ENCODE data around the gene DNAJB6.

DNAJB6 gene

DNA sequence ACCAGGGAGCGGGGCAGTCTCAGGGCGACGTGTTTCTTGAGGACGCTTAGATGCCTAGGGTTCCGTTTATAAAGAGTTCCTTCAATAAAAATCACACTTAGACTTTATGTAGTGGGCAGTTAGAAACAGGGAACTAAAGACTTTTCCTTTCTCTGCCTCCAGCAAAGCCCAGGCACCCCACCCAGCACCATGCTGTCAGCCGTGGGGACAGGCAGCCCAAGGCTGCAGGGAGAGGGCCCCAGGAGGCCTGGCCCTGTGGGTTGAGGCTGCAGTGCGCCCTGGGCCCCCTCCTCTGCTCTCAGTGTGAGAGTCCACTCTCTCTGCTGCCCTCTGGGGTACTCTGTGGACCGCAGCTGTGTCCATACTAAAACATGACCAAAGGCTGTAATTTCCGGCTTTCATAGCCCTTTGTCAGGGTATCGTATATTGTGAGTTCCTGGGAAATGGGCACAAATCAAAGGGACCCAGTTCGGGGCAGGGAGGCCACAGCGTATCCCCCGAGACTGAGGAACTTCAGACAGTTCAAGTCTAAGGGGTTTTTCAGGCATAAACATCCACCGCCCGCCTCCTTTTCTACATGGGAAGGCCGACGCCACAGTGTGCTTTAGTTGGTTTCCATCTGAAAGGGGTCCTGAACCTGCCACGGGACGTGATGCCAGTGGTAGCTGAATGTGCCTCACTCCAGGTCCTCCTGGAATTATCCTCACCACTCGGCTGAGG, 59.7 kb downstream of the DNAJB6 start:
- no peak for DNase-seq (ENCODE audit: low spot score)

DNA sequence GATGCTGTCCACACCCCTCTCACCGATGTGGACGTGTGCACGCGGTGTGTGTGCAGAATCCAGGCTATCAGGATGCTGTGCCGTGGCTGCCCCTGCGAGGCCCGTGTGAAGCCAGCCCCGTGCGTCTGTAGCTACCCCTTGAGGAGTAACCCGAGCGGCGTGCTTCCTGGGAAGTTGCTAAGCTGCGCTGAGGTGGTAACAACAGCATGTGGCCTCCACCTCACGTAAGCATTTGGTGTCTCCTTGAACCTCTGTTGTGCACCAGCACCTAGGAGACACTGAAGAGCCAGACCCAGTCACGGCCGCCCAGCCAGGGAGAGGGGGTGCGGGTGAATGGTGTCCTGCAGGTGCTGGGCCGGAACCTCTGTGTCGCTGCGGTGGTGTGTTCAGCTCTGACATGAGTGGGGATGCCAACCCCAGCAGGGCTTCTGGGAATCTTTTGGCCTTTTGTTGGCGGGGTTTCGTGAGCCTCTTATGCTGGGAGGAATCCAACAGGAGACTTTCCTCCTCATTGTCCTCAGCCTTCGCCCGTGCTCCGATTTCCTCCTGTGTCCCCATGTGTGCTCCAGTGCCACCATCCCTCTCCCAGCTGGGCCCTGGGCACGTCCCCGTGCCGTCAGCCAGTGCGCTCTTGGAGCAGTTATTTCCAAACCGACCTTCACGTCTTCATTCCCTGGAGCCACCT, 60.4 kb downstream of the DNAJB6 start:
- no peak for DNase-seq (ENCODE audit: low spot score)

DNA sequence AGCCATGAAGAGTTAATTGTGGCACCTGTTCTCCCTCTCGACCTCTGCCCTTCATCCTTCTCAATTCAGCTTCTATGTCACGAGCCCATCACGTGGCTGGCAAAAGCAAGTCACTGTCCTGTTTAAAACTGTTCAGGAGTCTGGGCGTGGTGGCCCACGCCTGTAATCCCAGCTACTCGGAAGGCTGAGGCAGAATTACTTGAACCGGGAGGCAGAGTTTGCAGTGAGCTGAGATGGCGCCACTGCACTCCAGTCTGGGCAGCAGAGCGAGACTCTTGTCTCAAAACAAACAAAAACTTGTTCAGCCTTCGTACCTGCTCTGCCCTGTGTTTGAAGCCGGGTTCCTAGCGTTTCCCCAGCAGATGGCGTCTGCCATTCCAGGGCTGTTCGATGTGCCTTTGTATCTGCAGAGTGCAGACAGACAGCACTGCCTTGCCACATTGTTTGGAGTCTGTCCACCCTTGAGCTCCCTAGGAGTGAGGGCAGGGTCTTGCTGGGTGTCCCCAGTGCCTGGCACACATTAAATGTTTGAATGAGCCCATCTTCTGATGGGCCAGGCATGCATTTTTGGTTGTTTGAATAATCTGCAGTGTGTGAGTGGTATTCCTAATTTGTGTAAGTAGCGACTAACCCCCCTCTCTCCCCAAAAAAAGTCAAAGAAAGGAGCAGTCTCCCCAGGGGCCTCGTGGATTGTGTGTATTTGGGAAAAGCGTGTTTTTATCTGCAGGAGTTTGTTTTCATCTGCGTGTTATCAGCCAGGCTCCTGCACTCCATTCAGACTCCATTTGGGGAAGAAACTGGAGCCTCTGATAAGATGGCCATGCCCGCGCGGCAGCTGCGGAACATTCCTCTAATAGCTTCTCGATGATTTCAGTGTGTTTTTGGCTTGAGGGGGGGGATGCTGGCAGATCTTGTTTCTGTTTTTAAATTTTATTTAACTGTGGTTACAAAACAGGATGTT, 61.2 kb downstream of the DNAJB6 start:
- DNase-seq (ENCODE audit: low spot score), result no peak

- DNase-seq (ENCODE audit: low spot score), result no peak
Observed at GRCh38 chr7:157399086-157399687, 62.4 kb downstream of the DNAJB6 start.

DNA sequence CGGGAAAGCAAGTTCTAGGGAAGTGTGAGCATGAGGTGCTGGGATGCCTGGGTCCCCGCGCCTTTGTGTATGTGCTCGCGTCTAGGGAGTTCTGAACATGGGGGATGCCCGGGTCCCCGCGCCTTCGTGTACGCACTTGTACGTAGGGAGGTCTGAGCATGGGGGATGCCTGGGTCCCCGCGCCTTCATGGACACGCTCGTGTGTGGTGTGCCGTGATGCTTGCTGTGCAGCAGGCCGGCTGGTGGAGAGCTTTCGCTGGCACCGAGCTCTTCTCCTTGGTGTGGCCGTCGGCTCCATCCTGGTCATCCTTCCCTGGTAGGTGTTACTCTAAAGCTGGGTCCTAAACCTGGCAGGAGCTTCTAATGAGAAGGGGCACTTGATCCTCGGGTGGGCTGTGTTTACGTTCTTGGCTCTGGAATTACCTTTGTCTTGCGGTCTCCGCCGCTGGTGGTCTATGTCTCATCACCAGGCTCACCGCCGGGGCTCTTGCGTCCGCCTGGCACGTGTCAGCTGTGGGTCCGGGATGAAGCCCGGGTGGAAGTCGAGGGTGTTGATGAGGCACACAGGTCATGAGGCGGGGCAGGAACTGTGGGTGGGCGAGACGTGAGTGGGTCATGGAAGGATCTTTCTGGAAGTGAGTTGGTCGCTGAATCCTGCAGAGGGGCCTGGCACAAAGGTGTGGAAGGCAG, 63.5 kb downstream of the DNAJB6 start:
- no peak for DNase-seq (ENCODE audit: low spot score)

GRCh38 chr7:157401567-157402387, 65.0 kb downstream of the DNAJB6 start:
- DNase-seq (ENCODE audit: low spot score), result no peak

DNA sequence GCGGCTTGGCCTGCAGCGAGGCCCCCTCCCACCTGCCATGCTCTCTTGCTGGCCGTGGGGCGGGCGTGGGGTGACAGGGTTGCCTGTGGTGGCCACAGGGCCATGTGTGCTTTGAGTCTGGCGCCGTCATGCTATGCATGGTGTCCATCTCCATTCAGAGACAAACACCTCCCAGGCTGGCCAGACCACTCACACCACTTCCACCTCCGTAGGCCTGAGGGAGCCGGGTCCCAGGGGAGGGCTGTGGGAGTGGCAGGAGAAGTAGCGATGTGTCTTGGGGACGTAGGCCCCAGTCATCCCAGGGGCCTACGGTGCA, 65.5 kb downstream of the DNAJB6 start:
- no peak for DNase-seq (ENCODE audit: low spot score)

DNA sequence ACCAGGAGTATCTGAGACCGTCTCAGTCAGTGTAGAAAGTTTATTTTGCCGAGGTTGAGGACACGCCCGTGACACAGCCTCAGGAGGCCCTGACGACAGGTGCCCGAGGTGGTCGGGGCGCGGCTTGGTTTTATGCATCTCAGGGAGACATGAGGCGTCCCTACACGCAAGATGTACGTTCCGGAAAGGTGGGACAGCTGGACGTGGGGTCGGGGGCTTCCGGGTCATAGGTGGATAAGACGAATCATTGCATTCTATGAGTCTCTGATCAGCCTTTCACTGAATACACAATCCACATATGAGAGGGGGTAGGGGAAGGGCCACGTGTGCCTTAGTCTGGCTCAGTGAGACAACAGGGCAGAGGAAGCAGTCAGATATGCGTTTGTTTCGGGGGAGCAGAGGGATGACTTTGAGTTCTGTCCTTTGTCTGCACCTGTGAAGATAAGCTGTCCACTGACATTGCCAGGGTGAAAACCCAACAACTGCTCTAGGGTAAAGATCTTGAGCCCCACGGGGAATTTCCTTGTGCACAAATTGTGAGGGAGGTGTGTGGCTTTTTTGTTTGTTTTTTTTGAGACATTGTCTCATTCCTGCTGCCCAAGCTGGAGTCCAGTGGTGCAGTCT, 66.2 kb downstream of the DNAJB6 start:
- no peak for DNase-seq (ENCODE audit: low spot score)

- no peak for DNase-seq (ENCODE audit: low spot score)
Observed at GRCh38 chr7:157403646-157404401, 67.0 kb downstream of the DNAJB6 start.

DNA sequence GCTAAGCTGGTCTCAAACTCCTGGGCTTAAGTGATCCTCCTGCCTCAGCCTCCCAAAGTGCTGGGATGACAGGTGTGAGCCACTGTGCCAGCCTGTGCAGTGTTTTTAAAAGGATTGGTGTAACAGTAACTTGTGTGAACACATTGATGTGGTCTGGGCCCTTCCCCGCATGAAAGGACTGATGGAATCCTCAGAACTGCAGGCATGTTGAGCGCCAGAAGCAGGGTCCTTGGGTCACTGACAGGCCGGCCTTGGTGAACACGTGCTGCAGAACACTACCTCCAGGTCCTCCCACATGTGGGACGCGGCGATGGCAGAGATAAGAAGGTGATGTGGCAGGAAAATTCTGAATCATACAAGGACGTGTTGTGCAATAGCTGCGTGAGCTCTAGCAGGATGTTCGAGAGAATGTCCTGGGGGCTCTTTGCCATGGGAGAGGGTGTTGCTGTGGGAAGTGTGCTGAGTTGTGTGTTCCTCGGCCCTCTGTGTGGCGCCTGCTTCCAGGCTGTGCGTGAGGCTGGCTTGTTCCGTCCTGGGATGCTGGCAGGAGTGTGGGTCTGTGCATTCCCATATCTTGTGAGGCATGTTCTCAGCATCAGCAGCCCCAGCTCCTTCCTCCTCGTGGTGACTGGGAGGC, 68.2 kb downstream of the DNAJB6 start:
- DNase-seq (ENCODE audit: low spot score), result no peak

- DNase-seq (ENCODE audit: low spot score), result no peak
Observed at GRCh38 chr7:157405501-157405900, 68.7 kb downstream of the DNAJB6 start.

DNA sequence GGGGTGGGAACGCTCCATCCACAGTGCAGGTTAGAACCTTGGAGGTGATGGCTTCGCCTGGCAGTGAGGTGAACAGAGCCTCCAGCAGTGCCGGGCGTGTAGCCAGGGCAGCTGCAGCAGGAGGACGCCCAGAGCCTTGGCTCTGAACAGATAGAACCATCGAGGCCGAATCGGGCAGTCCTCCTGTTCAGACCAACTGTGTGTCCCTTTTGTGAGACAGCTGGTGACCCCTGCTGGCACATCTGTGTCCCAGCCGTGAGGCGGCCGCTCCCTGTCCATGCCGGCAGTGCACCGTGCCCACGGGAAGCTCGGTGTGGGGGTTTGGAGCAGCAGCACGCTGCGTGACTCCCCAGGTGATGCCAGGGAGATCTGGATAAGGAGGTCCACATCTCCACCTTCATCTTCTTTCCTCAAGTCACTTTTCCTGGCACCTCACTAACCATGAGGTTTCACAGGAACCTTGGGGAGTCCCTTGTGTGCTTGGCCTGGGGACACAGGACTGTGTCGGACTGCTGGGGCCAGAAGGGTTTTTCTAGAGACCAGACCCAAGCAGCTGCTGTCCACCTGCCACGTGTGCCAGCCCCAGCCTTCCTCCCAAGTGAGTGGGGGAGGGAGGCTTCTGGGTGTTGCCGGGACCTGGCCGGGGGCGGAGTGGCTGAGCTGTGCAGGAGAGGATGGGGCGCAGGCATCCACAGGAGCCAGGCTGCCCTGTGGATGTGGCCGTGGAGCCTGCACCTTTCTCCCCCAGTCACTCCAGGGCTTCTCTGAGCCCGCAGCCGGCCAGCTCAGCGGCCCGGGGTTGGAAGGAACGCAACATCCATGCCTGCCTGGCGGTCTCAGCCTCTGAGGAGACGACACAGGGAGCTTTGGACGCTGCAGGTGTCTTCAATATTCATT, 69.4 kb downstream of the DNAJB6 start:
- DNase-seq (ENCODE audit: low spot score), result no peak

GRCh38 chr7:157406971-157407370, 70.2 kb downstream of the DNAJB6 start:
- DNase-seq (ENCODE audit: low spot score), result no peak

- DNase-seq (ENCODE audit: low spot score), result no peak
Observed at GRCh38 chr7:157407512-157408257, 70.9 kb downstream of the DNAJB6 start.

- DNase-seq (ENCODE audit: low spot score), result no peak
Observed at GRCh38 chr7:157408258-157409101, 71.7 kb downstream of the DNAJB6 start.

DNA sequence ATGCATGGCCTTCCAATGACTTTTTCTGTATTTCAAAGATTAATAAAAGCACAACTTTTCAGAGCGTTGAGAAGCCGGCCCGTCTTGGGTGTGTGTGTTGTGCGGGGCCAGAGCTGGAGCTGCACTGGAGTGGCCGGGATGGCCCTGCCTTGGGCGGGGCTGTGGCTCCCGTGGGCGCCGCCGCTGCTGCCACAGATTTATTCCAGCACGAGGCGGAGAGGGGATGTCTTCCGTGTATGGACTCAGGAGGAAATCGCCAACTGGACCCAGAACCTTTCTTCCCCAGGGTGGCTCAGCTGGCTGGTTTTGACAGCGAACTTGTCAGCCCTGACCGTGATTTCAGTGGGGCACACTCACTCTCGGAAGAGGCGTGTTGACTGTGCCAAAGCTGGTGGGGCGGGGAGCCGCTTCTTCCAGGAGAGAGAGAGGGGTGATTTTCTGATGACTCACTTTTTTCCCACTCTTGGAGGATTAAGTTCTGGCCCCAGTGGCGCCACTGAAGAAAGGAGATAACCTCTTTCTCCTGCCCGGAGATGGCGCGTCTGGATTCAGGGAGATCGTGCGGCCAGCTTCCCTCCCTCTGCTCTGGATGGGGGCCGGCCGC, 72.4 kb downstream of the DNAJB6 start:
- no peak for DNase-seq (ENCODE audit: low spot score)

Data from putamen (tissue), 1 donor.